ENCODE data around the gene CST4. TPM values are rescaled to one million over a fixed set of nuclear protein-coding genes. Genes with fewer than 3 reads are reported as not detected.

Gene CST4
- total and polyA plus RNA-seq, 10 of the 15 experiments (the other 5 are each of a cell fraction or from before 2014, with no cell fraction given) = not detected

DNA sequence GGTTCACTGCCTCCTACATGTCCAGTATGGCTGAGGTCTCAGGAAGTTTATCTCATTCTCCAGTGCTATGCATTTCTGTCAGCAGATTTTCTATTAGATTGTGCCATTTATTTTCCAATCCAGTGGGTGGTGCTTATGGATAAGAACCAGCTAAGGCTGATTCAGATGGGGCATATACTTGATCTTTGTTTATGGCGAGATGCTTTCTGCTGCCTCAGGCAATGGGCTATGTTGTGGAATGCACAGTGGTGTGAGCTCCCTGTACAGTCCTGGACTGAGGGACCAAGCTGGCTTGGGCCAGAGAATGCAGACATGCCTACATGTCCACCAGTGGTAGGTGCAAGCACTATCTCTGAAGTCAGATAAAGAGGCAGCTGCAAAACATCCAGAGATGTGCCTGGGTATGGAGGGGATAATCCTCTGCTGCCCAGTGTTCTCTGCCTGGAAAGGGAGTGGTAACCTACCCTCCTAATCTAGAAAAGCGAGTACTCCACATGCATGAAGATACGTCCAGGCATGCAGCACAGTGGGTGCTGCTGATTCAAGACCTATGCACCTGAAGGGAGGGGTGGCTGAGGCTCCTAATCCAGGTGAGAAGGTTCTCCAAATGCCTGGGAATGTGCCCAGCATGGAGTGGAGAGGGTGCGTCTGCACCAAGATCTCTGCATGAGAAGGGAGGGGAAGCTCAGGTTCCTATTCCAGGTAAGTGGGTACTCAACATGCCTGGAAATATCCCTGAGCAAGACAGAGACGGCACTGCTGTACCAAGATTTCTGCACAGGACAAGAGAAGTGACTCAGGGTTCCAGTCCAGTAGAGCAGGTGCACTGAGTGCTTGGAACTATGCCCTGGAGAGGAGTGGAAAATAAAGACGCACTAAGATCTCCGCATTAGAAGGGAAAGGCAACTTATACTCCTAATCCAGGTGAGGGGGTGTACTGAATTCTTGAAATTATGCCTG, 9.4 kb downstream of the CST4 start (continued):
- TF ChIP-seq PML (IDR thresholded peaks at IDR 0.05; ENCODE audit: low read length) (no peak), POLR2AphosphoS2 (IDR thresholded peaks at IDR 0.05; ENCODE audit: low read depth, low read length) (no peak), NR2C2 (IDR thresholded peaks at IDR 0.05; ENCODE audit: borderline replicate concordance, control insufficient read depth, insufficient read length, low read depth) (no peak)
- TF ChIP-seq, protein P1, sequence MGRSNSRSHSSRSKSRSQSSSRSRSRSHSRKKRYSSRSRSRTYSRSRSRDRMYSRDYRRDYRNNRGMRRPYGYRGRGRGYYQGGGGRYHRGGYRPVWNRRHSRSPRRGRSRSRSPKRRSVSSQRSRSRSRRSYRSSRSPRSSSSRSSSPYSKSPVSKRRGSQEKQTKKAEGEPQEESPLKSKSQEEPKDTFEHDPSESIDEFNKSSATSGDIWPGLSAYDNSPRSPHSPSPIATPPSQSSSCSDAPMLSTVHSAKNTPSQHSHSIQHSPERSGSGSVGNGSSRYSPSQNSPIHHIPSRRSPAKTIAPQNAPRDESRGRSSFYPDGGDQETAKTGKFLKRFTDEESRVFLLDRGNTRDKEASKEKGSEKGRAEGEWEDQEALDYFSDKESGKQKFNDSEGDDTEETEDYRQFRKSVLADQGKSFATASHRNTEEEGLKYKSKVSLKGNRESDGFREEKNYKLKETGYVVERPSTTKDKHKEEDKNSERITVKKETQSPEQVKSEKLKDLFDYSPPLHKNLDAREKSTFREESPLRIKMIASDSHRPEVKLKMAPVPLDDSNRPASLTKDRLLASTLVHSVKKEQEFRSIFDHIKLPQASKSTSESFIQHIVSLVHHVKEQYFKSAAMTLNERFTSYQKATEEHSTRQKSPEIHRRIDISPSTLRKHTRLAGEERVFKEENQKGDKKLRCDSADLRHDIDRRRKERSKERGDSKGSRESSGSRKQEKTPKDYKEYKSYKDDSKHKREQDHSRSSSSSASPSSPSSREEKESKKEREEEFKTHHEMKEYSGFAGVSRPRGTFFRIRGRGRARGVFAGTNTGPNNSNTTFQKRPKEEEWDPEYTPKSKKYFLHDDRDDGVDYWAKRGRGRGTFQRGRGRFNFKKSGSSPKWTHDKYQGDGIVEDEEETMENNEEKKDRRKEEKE (IDR thresholded peaks at IDR 0.05) = no peak

DNA sequence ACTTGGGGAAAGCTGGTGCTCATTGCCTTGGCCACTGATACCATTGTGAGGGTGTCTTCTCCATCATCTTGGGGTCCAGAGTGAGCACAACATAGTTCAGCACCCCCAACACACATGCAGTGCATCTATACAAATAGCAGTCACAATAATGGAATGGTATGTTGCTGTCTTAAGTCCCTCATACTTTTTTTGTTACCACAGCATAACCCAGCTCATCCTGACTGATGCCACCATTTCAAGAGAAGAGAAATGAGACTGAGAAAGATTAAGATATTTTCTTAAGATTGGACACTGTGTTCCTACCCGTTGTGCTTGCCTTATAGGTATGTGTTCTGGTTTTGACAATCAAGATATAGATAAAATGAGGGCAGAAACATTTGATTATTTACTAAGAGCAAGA, 15.6 kb downstream of the CST4 start:
- H3K27me3 ChIP-seq (replicated peaks in 1 of 2; ENCODE audit: control insufficient read depth in 2 of 2, insufficient read depth in 2 of 2, low read length in 1 of 2) = no peaks in the 10 kb centered on the region
- ChIA-PET RAD21 (ENCODE audit: unreplicated experiment) (no interaction called here), POLR2A (no interaction called here), SMC1A (ENCODE audit: uncharacterized antibody, unreplicated experiment) (no interaction called here), CTCF (no interaction called here)
- H3K4me1 ChIP-seq (ENCODE audit: control insufficient read depth, insufficient read depth, low read length) = no peaks in the 10 kb centered on the region
- TF ChIP-seq CREM (IDR thresholded peaks at IDR 0.05; ENCODE audit: low read depth) = no peak
- H3K4me2 ChIP-seq (ENCODE audit: control insufficient read depth, insufficient read depth) = no peak overlapping the region
- no peaks in the 10 kb centered on the region for H3K79me2 ChIP-seq (ENCODE audit: control insufficient read depth, insufficient read depth, low read length)
- H4K20me1 ChIP-seq (ENCODE audit: control insufficient read depth, insufficient read depth) = no peaks in the 10 kb centered on the region
- no peaks in the 10 kb centered on the region for H3K36me3 ChIP-seq (ENCODE audit: control insufficient read depth in 2 of 2, insufficient read depth in 2 of 2, low read length in 1 of 2)
- intact Hi-C loops (cut with micrococcal nuclease; ENCODE audit: unreplicated experiment) = no loop called here
- no peak overlapping the region for H2AFZ ChIP-seq (ENCODE audit: control insufficient read depth, low read depth, low read length)
- H3K9me3 ChIP-seq (replicated peaks; ENCODE audit: control insufficient read depth, insufficient read depth, low read length) = no peaks in the 10 kb centered on the region
- no TSS peak for BruUV-seq (replicated peaks)
- ATAC-seq = no peak
- no peak for FAIRE-seq
- no peak overlapping the region for H3K9ac ChIP-seq (ENCODE audit: control insufficient read depth, insufficient read depth, low read length)
- H3K27ac ChIP-seq (ENCODE audit: control insufficient read depth, insufficient read depth) = no peak overlapping the region
- in situ Hi-C loops (cut with MboI) = no loop called here
- DNase-seq (ENCODE audit: low read depth, low spot score) = no peak
- no peak overlapping the region for H3K4me3 ChIP-seq
- WGBS (ENCODE audit: insufficient coverage, insufficient replicate concordance, low lambda C conversion rate, missing lambda C conversion rate) = 25% methylated on average over 1 of the region's 1 CpG

All from GM12878 (cell line).